ENCODE data around the gene CEL. TPM values are rescaled to one million over a fixed set of nuclear protein-coding genes. Genes with fewer than 3 reads are reported as not detected.

CEL gene
- under 0.01 and 0.15 TPM in 2 replicates for total RNA-seq (ENCODE audit: low replicate concordance)

DNA sequence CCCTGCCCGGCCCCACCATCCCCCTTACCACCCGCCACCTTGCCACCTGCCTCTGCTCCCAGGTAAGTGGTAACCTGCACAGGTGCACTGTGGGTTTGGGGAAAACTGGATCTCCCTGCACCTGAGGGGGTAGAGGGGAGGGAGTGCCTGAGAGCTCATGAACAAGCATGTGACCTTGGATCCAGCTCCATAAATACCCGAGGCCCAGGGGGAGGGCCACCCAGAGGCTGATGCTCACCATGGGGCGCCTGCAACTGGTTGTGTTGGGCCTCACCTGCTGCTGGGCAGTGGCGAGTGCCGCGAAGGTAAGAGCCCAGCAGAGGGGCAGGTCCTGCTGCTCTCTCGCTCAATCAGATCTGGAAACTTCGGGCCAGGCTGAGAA, at the start of gene CEL:
TSS of gene CEL (plus strand) at position 218 of the 382 bp plus-strand sequence. CDS start at position 240, 22 bp downstream.

DNA sequence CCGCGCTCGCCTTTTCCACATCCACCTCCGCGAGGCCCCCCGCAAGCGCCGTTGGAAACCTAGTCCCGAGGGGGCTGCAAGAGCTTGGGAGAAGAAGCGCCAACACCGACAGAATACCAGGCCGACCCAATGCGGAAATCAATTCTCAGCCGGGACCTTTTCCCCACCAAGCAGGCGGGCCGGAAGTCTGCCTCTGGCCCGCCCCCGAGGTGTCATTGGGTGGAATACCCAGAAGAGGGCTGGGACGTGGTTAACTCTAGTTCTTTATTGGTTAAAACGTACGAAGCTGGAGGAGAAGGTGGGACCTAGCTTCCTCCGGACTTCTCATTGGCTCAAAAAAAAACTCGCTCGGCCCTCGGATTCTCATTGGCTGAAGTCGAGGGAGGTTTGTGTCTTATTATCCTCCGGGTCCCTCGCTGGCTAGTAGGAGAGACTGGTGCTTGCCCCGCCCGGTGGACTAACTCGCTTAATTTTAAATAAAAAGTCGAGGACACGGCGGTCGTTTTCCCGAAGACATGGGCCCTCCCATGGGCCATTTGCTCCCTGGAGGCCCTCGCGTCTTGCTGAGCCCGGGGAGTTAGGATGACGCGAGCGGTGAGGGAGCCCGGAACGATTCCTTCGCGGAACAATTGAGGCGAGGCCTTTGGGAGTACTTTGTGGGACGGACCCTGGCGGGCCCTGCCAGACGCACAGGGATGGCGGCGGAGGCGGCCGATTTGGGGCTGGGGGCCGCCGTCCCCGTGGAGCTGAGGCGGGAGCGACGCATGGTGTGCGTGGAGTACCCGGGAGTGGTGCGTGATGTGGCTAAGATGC, 31.3 kb upstream of the CEL start, which contains the start of gene GTF3C5:
TSS of gene GTF3C5 (plus strand) at position 681 of the 813 bp plus-strand sequence. CDS start at position 696, 15 bp downstream.

Other genes starting within 250 kb of the CEL start
- 0.15 and 0.23 TPM in 2 replicates for gene AK8, start 183.7 kb upstream of the CEL start, total RNA-seq (ENCODE audit: low replicate concordance)
- gene SPACA9, start 183.1 kb upstream of the CEL start, total RNA-seq (ENCODE audit: low replicate concordance), result 2.6 and 3.2 TPM in 2 replicates
- gene TSC1, start 117.4 kb upstream of the CEL start, total RNA-seq (ENCODE audit: low replicate concordance), result 19.8 and 38.7 TPM in 2 replicates
- gene GFI1B, start 83.3 kb upstream of the CEL start, total RNA-seq (ENCODE audit: low replicate concordance), result 0.60 TPM in 1 of 2 replicates, not detected in the other
- 30.9 and 34.4 TPM in 2 replicates for gene GTF3C5, start 31.0 kb upstream of the CEL start, total RNA-seq (ENCODE audit: low replicate concordance)
- gene RALGDS, start 59.3 kb downstream of the CEL start, total RNA-seq (ENCODE audit: low replicate concordance), result 18.6 and 22.1 TPM in 2 replicates
- gene GBGT1, start 101.9 kb downstream of the CEL start, total RNA-seq (ENCODE audit: low replicate concordance), result 3.5 and 7.7 TPM in 2 replicates
- gene OBP2B, start 147.3 kb downstream of the CEL start, total RNA-seq (ENCODE audit: low replicate concordance), result not detected in 2 replicates
- not detected in 2 replicates for gene ABO, start 213.2 kb downstream of the CEL start, total RNA-seq (ENCODE audit: low replicate concordance)

Data from smooth muscle cell of the coronary artery (primary cell).